Psoas muscle (tissue), 8 donors: ENCODE data around the gene ADAMTS2. TPM values are rescaled to one million over a fixed set of nuclear protein-coding genes. Genes with fewer than 3 reads are reported as not detected.

Experiments
- ATAC-seq, 4 donors: fragments of 200-7000 bp; cut with Tn5 transposase; one replicate each; pipeline ENCODE4 v1.9.1; 2020; ENCODE audit warnings: moderate library complexity in 3 of 4, mild to moderate bottlenecking in 2 of 4
- DNase-seq, 2 donors: peaks; one replicate each; pipeline ENCODE4 v3.0.0-alpha.2; 2020
- H3K27ac ChIP-seq: fragments of 200-600 bp; one replicate; pipeline ENCODE4 v1.8.0; 2022
- H3K27me3 ChIP-seq, 3 donors: fragments of 200-600 bp in 1 of 3; one replicate each; pipeline versions ENCODE4 v1.6.1 to v1.8.0; 2013 to 2022; ENCODE audit warnings: low read length in 2 of 3, mild to moderate bottlenecking in 2 of 3, moderate library complexity in 1 of 3; ENCODE audit not compliant: insufficient read depth in 3 of 3
- H3K36me3 ChIP-seq, 2 donors: fragments of 200-600 bp in 1 of 2; one replicate each; pipeline versions ENCODE4 v1.6.1 to v1.8.0; 2013 to 2022; ENCODE audit warnings: low read depth in 1 of 2, mild to moderate bottlenecking in 1 of 2, moderate library complexity in 1 of 2; ENCODE audit not compliant: insufficient read depth in 1 of 2
- H3K4me1 ChIP-seq: fragments of 200-600 bp; one replicate; pipeline ENCODE4 v1.8.0; 2022
- H3K4me3 ChIP-seq: fragments of 200-600 bp; one replicate; pipeline ENCODE4 v1.8.0; 2022; ENCODE audit warnings: mild to moderate bottlenecking
- H3K9me3 ChIP-seq: fragments of 200-600 bp; one replicate; pipeline ENCODE4 v1.8.0; 2022
- CTCF ChIP-seq: fragments of 200-600 bp; IDR thresholded peaks from one replicate; pipeline ENCODE4 v1.8.0; 2022; ENCODE audit warnings: antibody characterized with exemption
- WGBS, 3 donors: extraction: QIAGEN DNeasy Blood & Tissue Kit; methylation state at CpG; one replicate each; pipeline versions ENCODE4 v1.1.6 to v1.1.7; 2013; 5-methylcytosine and 5-hydroxymethylcytosine counted together
- intact Hi-C, 2 donors: fragments of 100-400 bp; cut with DNase I; formaldehyde crosslinking; loops; one replicate each; pipeline versions ENCODE4 v1.11.0 to v1.14.2; 2022
- polyA plus RNA-seq, 3 donors: library from polyadenylated mRNA; stranded (reverse); fragments of 200-250 nt; gene quantifications; one replicate each; pipeline ENCODE4 v1.2.3, GENCODE V29; 2013
- total RNA-seq, 4 donors: library from RNA; stranded (reverse); fragmentation: NEBNext Ultra II Directional in 2 of 4; extraction: Animal tissue kit (Norgen Biotek cat#: 25700) in 2 of 4; gene quantifications; one replicate each; pipeline versions ENCODE4 v1.2.1 to v1.2.4, GENCODE V29; 2021 to 2023
- donor health status: healthy with polysubstance abuse.
- donor health status: DM: no; HTN: no; CAD: no; lungs with moderate emphysema.
- donor health status: Bipolar disorder and iron deficiency.
- donor health status: healthy.
- donor health status: DM: yes; HTN: yes; CAD: no.
- donor health status: DM: no; HTN: no; CAD: no.
- donor health status: DM: no; HTN: no; CAD: no.
- donor health status: DM: yes; HTN: yes; CAD: no.

Gene ADAMTS2
- total and polyA plus RNA-seq, 7 donors, result 0.83 to 3.7 (median 2.0) TPM

GRCh38 chr5:179187681-179188575 lies 157.3 kb downstream of the ADAMTS2 start:
- TF ChIP-seq CTCF, result no peak
- ATAC-seq (no peak), DNase-seq (peak in 1 of 2 donors; percentile 7)
- Histone ChIP-seq H3K9me3 (no peaks in the 10 kb centered on the region), H3K27ac (no peak overlapping the region), H3K27me3 (peaks cover 0 to 9% (median 5%) of the 10 kb centered on the region in 3 donors), H3K4me1 (no peaks in the 10 kb centered on the region), H3K4me3 (no peak overlapping the region), H3K36me3 (no peaks in the 10 kb centered on the region)
- intact Hi-C loops, result no loop called here
- 86 to 88% (median 86%) methylated on average over 13 of the region's 13 CpGs for WGBS, 3 donors

GRCh38 chr5:179187229-179187678 lies 158.0 kb downstream of the ADAMTS2 start:
- ATAC-seq, result no peak
- Histone ChIP-seq H3K36me3 (no peaks in the 10 kb centered on the region), H3K27me3 (peaks cover 0 to 10% (median 5%) of the 10 kb centered on the region in 3 donors), H3K27ac (no peak overlapping the region), H3K4me3 (no peak overlapping the region), H3K4me1 (no peaks in the 10 kb centered on the region), H3K9me3 (no peaks in the 10 kb centered on the region)
- no peak for TF ChIP-seq CTCF
- intact Hi-C loops, result no loop called here
- DNase-seq, result peak in 1 of 2 donors; percentile 11
- 92 to 93% (median 92%) methylated on average over 9 of the region's 9 CpGs for WGBS, 3 donors

GRCh38 chr5:179186801-179187200 lies 158.5 kb downstream of the ADAMTS2 start:
- H3K36me3 ChIP-seq, result no peaks in the 10 kb centered on the region
- H3K9me3 ChIP-seq, result no peaks in the 10 kb centered on the region
- ATAC-seq, result no peak
- WGBS, 3 donors, result 83 to 89% (median 84%) methylated on average over 12 of the region's 12 CpGs
- no peak overlapping the region for H3K4me3 ChIP-seq
- peaks cover 0 to 13% (median 5%) of the 10 kb centered on the region in 3 donors for H3K27me3 ChIP-seq
- peak in 1 of 2 donors; percentile 26 for DNase-seq
- no peaks in the 10 kb centered on the region for H3K4me1 ChIP-seq
- no peak overlapping the region for H3K27ac ChIP-seq
- TF ChIP-seq CTCF, result no peak
- intact Hi-C loops, result no loop called here

- H3K4me1 ChIP-seq, result no peaks in the 10 kb centered on the region
- H3K4me3 ChIP-seq, result no peak overlapping the region
- peaks cover 0 to 9% (median 5%) of the 10 kb centered on the region in 3 donors for H3K27me3 ChIP-seq
- no peaks in the 10 kb centered on the region for H3K36me3 ChIP-seq
- 85 to 92% (median 90%) methylated on average over 6 to 8 of the region's 8 CpGs for WGBS, 3 donors
- ATAC-seq (no peak), DNase-seq (peak in 1 of 2 donors; percentile 45)
- no peaks in the 10 kb centered on the region for H3K9me3 ChIP-seq
- no peak for TF ChIP-seq CTCF
- H3K27ac ChIP-seq, result no peak overlapping the region
- intact Hi-C loops, result no loop called here
Observed at GRCh38 chr5:179185941-179186411, 159.3 kb downstream of the ADAMTS2 start.
